ENCODE results near the gene PYGO1.

The PYGO1 gene

DNA sequence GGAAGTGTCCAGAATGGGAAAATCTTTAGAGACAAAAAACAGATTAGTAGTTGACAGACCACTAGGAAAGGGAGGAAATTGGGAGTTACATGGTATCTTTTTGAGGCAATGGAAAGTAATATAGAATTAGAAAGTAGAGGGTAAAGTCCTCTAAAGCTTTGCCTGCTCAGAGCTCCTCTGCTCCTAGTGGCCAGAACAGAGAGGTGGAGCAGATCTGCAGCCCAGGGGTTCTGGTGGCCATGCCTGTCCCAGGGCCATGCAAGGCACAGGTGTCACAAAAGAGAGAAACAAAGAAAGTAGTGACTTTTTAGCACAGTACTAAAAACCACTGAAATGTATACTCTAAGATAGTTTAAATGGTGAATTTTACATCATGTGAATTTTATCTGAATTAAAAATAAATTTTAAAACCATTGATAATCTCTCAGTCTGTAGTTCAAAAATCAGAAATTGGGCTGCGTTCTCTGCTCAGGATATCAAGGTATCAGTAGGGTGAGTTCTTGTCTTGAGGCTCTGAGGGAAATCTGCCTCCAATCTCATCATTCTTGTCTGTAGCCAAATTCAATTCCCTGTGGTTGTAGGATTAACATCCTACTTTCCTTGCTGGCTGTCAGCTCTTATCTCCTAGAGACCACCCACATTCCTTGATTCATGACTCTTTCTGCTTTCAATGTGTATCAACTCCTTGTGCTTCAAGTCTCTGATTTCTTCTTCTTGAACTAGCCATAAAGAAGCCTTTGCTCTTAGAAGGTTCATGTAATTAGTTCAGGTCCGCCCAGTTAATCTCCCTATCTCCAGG, 23.6 kb downstream of the PYGO1 start:
- DNase-seq = no peak

DNA sequence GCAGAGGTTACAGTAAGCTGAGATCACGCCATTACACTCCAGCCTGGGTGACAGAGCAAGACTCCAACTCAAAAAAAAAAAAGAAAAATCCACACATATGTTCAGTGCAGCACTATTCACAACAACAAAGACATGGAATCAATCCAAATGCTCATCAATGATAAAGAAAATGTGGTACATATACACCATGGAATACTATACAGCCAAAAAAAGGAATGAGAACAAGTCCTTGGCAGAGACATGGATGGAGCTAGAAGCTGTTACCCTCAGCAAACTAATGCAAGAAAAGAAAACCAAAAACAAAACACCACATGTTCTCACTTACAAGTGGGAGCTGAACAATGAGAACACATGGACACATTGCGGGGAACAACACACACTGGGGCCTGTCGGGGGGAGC, 25.5 kb downstream of the PYGO1 start:
- DNase-seq = no peak

DNA sequence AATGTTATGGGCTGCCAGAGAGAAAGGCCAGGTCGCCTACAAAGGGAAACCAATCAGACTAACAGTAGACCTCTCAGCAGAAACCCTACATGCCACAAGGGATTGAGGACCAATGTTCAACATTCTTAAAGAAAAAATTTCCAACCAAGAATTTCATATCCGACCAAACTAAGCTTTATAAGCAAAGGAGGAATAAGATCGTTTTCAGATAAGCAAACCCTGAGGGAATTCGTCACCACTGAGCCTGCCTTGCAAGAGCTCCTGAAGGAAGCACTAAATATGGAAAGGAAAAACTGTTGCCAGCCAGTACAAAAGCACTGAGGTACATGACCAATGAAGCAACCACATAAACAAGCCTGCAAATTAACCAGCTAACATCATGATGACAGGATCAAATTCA, 33.1 kb downstream of the PYGO1 start:
- no peak for DNase-seq

DNA sequence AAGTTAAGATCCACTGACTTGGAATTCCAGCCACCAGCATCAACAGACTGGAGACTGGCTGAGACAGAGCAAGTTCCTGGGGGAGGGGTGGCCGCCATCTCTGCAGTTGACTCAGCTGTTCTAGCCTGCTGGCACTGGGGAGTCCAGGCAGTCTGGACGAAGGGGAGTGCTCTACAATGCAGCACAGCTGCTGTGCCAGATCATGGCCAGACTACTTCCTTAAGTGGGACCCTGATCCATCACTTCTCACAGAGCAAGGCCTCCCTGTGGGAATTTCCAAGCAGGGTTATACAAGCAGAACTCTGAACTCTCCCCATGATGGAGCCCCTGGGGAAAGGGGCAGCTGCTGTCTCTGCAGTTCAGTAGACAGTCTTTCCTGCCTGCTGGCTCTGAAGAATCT, 35.2 kb downstream of the PYGO1 start:
- peak; percentile 67 for DNase-seq

DNA sequence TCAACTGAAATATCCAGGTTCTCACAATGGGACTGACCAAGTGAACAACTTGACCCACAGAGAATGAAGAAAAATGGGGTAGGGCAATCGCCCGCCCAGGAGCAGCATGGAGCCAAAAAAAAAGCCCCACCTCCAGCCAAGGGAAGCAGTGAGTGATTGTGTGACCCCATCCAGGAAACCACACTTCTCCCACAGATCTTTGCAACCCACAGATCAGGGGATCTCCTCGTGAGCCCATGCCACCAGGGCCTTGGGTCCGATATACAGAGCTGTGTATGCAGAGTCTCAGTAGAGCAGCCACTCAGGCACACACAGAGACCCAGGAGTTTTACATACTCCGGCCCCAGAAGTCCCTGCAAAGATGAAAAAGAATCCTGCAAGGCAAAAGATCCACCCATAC, 35.7 kb downstream of the PYGO1 start:
- no peak for DNase-seq

DNA sequence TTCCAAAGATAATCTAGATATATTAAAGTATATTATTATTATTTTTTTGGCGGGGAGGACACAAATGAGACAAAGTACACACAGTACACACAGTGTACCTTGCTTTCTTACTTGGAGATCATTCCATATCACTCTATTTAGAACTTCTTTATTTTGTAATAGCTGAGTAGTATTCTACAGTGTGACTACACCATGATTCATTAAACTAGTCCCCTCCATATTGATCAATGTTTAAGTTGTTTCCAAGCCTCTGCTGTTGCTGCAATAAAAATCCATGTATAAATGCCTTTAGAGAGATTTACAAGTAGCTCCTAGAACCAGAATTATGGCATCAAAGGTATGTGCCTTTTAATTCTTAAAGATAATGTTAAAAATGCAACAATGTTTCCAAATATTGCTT, 38.8 kb downstream of the PYGO1 start:
- DNase-seq = no peak

DNA sequence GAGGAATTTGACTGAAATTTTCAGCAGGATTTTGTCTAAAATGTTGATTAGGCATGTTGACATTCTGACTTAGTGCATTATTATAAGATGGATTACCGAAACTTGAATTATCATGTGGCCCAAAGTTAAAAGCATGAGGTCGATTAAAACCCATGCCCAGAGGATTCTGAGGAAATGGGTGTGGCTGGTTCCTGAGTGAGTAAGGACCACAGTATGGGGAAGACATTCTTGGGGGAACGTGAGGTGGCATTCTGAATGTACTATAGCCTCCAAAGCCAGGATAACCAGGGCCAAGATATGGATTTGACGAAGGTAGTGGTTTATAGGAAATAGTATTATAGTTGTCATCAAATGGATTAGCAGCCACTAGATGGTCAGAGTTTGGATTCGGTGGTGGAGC, 41.4 kb downstream of the PYGO1 start:
- DNase-seq = no peak

DNA sequence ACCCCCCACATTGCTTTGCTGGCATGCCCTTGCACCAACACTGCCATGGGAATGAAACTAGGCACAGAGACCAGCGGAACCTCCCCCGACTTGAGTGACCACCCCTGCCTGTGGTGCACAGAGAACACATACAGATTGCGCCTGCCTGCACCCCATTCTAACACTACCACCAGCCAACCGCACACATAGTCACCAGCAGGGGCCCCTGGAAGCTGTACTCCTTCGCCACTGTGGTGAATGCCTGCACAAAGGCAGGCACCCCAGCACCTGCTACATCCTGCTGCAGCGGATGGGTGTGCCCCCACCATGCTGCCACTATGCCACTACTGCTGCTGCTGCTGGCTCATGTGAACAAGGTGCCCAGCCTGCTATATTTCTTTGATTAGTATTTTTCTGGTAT, 52.7 kb downstream of the PYGO1 start:
- DNase-seq = no peak

DNA sequence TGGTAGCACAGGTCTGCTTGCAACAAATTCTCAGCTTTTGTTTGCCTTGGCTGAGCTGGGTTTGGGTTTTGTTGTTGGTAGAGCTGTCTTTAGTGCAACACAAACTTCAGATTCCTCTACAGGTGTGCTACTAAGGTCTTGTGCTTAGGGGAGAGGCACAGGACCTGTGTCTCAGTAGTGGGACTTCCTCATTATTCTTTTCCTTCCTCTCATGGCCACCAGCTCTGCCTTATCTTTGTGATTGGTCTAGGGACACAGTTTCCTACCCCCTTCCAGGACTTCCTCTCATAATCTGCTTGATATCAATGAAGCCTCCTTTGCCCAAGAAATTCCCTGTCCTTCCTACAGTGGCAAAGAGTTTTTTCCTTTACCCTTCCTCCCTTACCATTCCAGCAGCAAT, 55.2 kb downstream of the PYGO1 start:
- DNase-seq = no peak

DNA sequence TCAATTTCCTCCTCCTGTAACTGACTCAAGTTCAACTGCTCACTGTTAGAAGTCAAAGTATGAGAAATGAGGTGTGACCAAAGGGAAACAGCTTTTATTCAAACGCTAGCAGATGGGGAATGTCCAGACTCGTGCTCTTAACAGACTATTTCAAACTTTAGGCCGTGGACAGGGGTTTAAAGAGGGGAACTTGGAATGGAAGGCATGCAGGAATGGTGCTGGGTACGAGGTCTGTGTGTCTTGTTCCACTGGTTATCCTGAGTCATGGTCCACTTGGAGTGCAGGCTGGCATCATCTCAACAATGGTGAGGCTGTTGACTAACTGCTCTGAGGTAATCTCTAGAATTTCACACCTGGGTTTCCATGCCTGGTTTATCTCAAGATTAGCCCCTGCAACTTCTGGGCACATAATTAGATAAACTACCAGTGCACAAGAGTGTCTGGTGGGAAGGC, 57.3 kb downstream of the PYGO1 start:
- DNase-seq = peak; percentile 76

DNA sequence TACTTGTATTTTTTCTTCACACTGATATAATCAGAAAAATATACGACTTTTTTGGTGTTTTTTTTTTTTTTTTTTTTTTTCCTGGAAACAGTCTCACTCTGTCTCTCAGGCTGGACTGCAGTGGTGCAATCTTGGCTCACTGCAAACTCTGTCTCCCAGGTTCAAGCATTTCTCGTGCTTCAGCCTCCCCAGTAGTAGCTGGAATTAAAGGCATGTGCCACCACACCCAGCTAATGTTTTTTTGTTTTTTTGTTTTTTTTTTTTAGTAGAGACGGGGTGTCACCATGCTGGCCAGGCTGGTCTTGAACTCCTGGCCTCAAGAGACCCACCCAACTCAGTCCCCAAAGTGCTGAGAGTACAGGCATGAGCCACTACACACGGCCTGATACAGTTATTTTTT, 59.3 kb downstream of the PYGO1 start:
- no peak for DNase-seq

DNA sequence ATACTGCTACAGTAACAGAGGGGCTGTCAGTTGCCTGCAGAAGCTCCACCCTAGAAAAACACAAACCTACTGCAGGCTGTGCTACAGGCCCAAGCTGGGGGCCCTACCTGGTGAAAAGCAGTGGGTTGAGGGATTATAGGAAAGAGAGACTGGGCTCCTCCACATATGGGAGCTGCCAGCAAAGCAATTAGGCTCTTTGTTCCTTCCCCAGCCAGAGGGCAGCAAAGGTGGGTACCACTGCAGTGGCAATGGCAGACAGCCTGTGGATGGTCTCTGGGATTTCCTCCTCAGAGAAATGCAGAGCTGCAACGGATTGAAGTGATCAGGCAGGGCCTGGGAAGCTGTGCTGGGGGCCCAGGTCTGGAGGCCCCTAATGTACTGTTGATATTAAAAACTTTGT, 61.0 kb downstream of the PYGO1 start:
- no peak for DNase-seq

DNA sequence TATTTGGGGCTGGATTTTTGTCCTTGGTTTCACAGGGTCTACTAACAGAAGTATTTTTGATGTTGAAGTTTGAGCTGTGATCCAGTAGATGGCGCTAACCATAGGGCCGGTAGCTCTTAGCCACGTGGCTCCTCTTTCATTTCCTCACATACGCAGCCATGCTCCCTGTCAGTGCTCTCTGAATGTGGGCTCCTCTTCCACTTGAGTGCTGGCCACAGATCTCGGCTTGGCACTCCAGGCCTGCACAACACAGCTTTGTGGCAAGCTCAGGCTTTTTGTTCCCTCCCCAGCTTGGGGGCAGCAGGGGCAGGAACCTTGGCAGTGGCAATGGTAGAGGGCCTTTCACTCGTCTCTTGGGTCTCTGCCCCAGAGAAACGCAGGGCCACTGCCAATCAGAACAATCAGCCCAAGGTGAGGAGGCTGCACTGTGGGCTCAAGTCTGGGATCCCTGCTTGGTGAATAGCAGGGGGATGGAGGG, 61.5 kb downstream of the PYGO1 start:
- peak; percentile 59 for DNase-seq

DNA sequence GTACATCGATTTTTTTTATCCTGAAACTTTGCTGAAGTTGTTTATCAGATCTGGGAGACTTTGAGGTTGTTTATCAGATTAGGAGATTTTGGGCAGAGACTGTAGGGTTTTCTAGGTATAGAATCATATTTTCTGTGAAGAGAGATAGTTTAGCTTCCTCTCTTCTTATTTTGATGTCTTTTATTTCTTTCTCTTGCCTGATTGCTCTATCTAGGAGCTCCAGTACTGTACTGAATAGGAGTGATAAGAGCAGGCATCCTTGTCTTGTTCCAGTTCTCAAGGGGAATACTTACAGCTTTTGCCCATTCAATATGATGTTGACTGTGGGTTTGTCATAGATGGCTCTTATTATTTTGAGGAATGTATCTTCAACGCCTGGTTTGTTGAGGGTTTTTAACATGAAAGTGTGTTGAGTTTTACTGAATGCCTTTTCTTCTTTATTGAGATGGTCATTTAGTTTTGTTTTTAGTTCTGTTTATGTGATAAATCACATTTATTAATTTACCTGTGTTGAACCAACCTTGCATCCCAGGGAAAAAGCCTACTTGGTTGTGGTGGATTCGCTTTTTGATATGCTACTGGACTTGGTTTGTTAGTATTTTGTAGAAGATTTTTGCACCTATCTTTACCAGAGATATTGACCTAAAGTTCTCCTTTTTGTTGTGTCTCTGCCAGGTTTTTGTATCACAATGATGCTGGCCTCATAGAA, 65.2 kb downstream of the PYGO1 start:
- DNase-seq = no peak

DNA sequence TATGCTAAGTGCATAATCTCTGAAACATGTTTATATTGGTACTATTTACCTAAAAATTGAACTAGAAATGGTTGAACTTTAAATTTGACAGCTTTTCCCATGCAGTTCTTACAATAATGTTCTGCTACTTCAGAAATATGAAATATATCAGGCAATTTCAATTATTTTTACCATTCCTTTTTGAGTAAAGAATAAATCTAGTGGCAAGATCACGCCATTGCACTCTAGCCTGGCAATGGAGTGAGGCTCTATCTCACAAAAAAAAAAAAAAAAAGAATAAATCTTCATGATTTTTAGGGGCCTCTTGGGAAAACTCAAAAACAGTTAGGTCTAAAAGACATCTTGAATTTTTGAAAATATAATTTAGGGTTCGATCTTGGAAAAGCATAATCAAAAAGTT, 69.5 kb downstream of the PYGO1 start:
- no peak for DNase-seq

DNA sequence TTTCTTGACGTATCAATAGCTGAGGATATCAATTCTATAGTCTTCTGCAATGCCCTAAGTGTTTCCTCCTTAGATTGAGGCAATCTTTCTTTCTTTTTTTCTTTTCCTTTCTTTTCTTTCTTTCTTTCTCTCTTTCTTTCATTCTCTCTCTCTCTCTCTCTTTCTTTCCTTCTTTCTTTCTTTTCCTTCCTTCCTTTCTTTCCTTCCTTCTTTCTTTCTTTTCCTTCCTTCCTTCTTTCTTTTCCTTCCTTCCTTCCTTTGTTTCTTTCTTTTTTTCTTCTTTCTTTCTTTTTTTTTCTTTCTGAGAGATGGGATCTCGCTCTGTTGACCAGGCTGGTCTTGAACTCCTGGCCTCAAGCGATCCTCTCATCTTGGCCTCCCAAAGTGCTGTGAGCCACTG, 70.1 kb downstream of the PYGO1 start:
- DNase-seq = no peak

DNA sequence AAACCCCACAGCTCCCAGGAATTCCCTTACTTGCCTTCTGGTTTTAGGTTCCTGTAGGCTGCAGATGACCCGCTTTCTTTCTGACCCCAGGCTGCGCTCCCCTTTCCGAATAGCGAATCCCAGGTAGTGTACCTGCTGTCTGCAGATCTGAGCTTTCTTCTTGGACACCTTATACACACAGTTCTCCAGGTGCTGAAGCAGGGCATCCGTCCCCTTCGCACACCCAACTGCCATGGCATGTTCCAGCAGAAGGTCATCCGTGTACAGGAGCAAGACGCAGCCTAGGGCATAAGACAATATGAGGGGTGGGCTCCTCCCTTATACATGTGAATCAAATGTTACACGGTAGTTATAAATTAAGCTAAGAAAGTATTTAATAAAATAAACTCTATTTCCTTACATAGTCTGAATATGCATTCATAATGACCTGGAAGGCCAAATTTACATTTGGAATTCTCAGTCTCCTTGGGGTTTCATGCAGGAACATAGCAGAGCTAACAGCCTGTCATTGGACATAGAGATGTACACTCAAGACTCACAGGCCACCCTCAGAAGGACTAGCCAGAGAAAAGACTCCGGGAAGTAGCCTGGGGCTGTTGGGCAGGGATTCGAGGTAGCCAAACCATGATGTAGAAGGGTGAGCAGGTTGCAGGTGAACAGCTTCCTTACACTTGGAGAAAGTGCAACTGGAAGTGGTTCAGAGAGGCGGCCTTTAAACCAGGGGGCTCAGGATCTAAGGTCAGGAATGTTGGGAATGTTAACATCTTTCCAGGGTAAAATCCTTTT, 72.0 kb downstream of the PYGO1 start:
- DNase-seq = no peak

DNA sequence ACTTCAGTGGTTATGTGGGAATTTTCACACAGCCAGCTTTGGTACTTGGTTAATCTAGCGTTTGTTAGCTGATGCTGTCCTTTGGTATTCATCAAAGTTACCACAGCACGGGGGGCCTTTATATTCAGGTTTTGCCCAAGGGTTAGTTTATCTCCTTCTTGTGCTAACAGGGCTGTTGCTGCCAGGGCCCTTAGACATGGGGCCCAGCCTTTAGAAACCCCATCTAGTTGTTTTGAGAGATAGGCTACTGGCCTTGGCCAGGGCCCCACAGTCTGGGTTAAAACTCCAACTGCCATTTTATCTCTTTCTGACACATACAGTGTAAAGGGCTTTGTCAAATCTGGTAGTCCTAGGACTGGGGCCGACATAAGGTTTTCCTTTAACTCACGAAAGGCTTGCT, 72.7 kb downstream of the PYGO1 start:
- no peak for DNase-seq

DNA sequence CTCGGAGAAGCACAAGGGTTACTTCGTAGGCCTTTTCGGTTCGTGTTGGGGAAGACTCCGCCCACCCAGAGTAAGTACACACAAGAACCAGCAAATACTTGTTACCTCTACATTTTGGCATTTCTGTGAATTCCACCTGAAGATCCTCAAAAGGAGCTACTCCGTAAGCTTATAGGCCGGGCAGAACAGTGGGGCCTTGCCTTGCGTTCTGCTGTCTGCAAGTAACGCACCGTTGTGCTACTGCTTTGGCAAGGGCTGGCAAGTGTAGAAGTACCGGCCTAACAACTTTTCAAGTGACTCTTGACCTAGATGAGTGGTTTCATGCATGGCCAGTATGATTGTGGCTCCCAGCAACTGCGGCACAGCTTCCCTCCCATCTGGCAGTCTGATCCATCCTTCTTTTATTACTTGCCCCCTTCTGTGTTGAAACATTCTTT, 73.7 kb downstream of the PYGO1 start:
- DNase-seq = no peak

DNA sequence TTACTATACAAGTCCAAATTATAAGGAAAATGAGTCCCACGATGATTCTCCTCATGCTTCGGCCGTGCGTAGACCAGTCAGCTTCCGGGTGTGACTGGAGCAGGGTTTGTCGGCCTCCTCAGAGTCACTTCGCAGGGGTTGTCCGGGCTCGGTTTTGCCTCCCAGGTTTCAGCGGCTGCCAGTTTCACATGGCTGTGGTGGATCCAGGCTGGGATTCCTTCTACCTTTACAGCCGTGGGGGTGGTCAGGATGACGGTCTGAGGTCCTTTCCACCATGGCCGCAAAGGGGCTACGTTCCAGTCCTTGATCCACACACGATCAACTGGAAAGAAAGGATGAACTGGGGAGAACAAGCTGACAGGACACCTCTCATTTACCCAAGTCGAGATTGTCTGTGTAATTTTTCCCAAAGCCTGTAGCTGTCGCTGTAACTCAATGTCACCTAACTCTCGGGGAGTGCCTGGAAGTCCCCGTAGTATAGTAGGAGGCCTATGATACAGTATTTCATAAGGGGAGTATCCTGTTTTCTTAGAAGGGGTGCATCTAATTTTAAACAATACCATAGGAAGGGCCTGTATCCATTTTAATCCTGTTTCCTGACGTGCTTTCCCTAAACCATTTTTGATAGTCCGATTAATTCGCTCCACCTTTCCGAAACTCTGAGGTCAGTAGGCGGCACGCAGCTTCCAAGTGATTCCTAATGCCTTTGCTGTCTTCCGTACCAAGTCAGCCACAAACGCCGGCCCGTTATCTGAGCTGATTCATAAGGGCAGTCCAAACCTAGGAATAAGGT, 74.3 kb downstream of the PYGO1 start:
- peak; percentile 14 for DNase-seq

DNA sequence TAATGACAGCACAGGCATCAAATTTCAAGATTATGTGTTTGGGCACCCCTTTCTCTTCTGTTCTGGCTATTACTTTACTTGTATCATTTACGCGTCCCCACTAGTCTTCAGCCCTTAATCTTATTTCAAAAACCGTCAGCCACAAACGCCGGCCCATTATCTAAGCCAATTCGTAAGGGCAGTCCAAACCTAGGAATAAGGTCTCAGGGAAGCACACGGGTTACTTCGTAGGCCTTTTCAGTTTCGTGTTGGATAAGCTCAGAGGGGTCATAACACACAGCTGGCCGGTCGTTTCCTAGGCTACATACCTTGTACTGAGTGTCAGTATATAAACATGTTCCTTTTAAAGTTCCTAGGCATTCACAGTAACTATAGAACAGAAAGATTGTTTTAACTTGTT, 75.0 kb downstream of the PYGO1 start:
- DNase-seq = no peak

DNA sequence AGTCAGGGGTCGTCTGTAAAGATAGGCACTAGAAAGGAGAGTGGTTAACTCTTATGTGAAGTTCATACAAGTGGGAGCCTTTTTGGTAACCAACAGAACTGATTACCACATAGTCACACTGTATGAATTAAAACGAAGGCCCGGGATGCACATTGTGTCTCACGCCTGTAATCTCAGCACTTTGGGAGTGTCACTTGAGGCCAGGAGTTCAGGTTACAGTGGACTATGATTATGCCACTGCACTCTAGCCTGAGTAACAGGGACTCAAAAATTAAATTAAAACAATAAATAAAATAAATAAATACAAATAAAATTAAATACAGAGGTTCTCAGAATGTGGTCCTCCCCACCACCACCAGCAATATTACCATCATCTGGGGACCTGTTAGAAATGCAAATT, 80.6 kb downstream of the PYGO1 start:
- no peak for DNase-seq

Measured in fibroblast of skin of abdomen (primary cell).